AG08395 (cell line): ENCODE results near the gene POM121C.
"Not testable (repeated sequence)": the region's sequence is repeated elsewhere in the genome, so short reads cannot be mapped to it uniquely, and the experiment has no call there.

Source experiments
- DNase-seq: peaks from one replicate; pipeline ENCODE4 v3.0.0; 2012; ENCODE audit warnings: mixed read lengths, low spot score

The POM121C gene

GRCh38 chr7:75423481-75423880 is 62.6 kb downstream of the POM121C start:
- not testable (repeated sequence) for DNase-seq

GRCh38 chr7:75421798-75422710 is 64.0 kb downstream of the POM121C start:
- DNase-seq = not testable (repeated sequence)

GRCh38 chr7:75420152-75420551 is 65.9 kb downstream of the POM121C start:
- DNase-seq = not testable (repeated sequence)

- not testable (repeated sequence) for DNase-seq
Measured at GRCh38 chr7:75419693-75420092, 66.4 kb downstream of the POM121C start.

- DNase-seq = not testable (repeated sequence)
Measured at GRCh38 chr7:75419210-75419609, 66.9 kb downstream of the POM121C start.

GRCh38 chr7:75418292-75418858 is 67.7 kb downstream of the POM121C start:
- DNase-seq = not testable (repeated sequence)

GRCh38 chr7:75416787-75417186 is 69.3 kb downstream of the POM121C start:
- not testable (repeated sequence) for DNase-seq

- not testable (repeated sequence) for DNase-seq
Measured at GRCh38 chr7:75415829-75416373, 70.2 kb downstream of the POM121C start.

- not testable (repeated sequence) for DNase-seq
Measured at GRCh38 chr7:75415428-75415817, 70.7 kb downstream of the POM121C start.

- not testable (repeated sequence) for DNase-seq
Measured at GRCh38 chr7:75414708-75415427, 71.2 kb downstream of the POM121C start.

- DNase-seq = not testable (repeated sequence)
Measured at GRCh38 chr7:75414204-75414603, 71.9 kb downstream of the POM121C start.

GRCh38 chr7:75410823-75411173 is 75.3 kb downstream of the POM121C start:
- DNase-seq = not testable (repeated sequence)

- DNase-seq = not testable (repeated sequence)
Measured at GRCh38 chr7:75409880-75410822, 75.9 kb downstream of the POM121C start.

GRCh38 chr7:75404663-75405062 is 81.4 kb downstream of the POM121C start:
- not testable (repeated sequence) for DNase-seq

- not testable (repeated sequence) for DNase-seq
Measured at GRCh38 chr7:75403455-75404443, 82.3 kb downstream of the POM121C start.

GRCh38 chr7:75400575-75400974 is 85.5 kb downstream of the POM121C start:
- not testable (repeated sequence) for DNase-seq

GRCh38 chr7:75398771-75399700 is 87.1 kb downstream of the POM121C start:
- DNase-seq = not testable (repeated sequence)

GRCh38 chr7:75397865-75398264 is 88.2 kb downstream of the POM121C start:
- not testable (repeated sequence) for DNase-seq

- not testable (repeated sequence) for DNase-seq
Measured at GRCh38 chr7:75395329-75395728, 90.8 kb downstream of the POM121C start, which contains the start of gene TRIM73. Gene TRIM73 (plus strand): TSS chr7:75395629. CDS start chr7:75398934, 3,305 bp downstream.
